Measurements from ENCODE around the gene ZNF277.

Gene ZNF277

GRCh38 chr7:112161253-112162141 is 45.0 kb upstream of the ZNF277 start:
- H3K4me3 ChIP-seq (ENCODE audit: control insufficient read depth, low read depth, low read length), result no peak overlapping the region
- no peak for TF ChIP-seq CTCF (conservative IDR thresholded peaks at IDR 0.05; ENCODE audit: control insufficient read depth, insufficient read depth, low read depth, low read length)
- DNase-seq (ENCODE audit: low read depth), result no peak

- TF ChIP-seq CTCF (conservative IDR thresholded peaks at IDR 0.05; ENCODE audit: control insufficient read depth, insufficient read depth, low read depth, low read length), result no peak
- peak; percentile 64 for DNase-seq (ENCODE audit: low read depth)
- no peak overlapping the region for H3K4me3 ChIP-seq (ENCODE audit: control insufficient read depth, low read depth, low read length)
Measured at GRCh38 chr7:112162142-112162766, 44.2 kb upstream of the ZNF277 start.

GRCh38 chr7:112162784-112163506 is 43.5 kb upstream of the ZNF277 start:
- H3K4me3 ChIP-seq (ENCODE audit: control insufficient read depth, low read depth, low read length), result no peak overlapping the region
- DNase-seq (ENCODE audit: low read depth), result no peak
- no peak for TF ChIP-seq CTCF (conservative IDR thresholded peaks at IDR 0.05; ENCODE audit: control insufficient read depth, insufficient read depth, low read depth, low read length)

GRCh38 chr7:112167147-112167546 is 39.3 kb upstream of the ZNF277 start:
- no peak overlapping the region for H3K4me3 ChIP-seq (ENCODE audit: control insufficient read depth, low read depth, low read length)
- DNase-seq (ENCODE audit: low read depth), result no peak
- TF ChIP-seq CTCF (conservative IDR thresholded peaks at IDR 0.05; ENCODE audit: control insufficient read depth, insufficient read depth, low read depth, low read length), result no peak

- H3K4me3 ChIP-seq (ENCODE audit: control insufficient read depth, low read depth, low read length), result no peak overlapping the region
- no peak for TF ChIP-seq CTCF (conservative IDR thresholded peaks at IDR 0.05; ENCODE audit: control insufficient read depth, insufficient read depth, low read depth, low read length)
- DNase-seq (ENCODE audit: low read depth), result no peak
Measured at GRCh38 chr7:112168915-112169314, 37.6 kb upstream of the ZNF277 start.

- no peak for DNase-seq (ENCODE audit: low read depth)
- H3K4me3 ChIP-seq (ENCODE audit: control insufficient read depth, low read depth, low read length), result no peak overlapping the region
- TF ChIP-seq CTCF (conservative IDR thresholded peaks at IDR 0.05; ENCODE audit: control insufficient read depth, insufficient read depth, low read depth, low read length), result no peak
Measured at GRCh38 chr7:112171673-112172072, 34.8 kb upstream of the ZNF277 start.
